NCI-H128 (cell line): ENCODE results near the gene FGF10.

Experiments
- DNase-seq: peaks from one replicate; lab custom pipeline; 2025; ENCODE audit not compliant: unreplicated experiment; lab: John Stamatoyannopoulos, UW

The FGF10 gene

GRCh38 chr5:44389090-44389822, at the start of gene FGF10:
FGF10 (minus strand) TSS chr5:44389420; CDS start chr5:44388682, 738 bp downstream.
- no peak for DNase-seq

DNA sequence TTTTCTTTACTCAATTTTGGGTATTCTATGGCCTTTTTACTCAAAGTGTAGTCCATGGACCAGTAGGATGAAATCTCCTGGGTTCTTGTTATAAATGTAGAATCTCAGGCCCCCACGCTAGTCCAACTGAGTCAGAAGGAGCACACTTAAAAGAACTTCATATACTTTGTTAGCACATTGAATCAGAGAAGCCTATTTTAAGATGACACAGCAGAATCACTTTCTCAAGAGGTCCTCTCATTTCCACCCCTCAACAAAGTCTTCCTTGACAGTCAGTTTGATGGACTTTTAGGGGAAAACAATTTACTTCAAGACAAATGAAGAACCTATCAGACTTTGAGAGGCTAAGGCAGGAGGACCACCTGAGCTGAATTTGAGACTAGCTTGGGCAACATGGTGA, 37.7 kb upstream of the FGF10 start:
- no peak for DNase-seq

DNA sequence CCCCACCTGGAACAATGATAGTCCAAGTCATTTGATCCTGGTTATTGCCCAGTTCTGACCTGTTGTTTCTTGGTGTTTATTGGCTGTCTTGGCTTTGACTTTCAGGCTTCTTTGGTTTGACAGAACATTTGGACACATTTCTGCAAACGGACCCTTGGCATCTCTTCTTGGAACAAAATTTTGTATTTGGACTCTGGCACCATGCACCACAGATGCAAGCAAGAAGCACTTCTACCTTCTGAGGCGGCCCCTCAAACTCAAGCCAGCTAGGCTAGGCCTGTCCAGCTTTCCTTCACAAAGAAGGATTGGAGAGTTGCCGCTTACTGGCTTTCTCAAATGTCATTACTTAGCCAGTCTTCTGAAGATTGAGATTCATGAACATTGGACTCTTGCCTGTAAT, 23.1 kb upstream of the FGF10 start:
- no peak for DNase-seq

DNA sequence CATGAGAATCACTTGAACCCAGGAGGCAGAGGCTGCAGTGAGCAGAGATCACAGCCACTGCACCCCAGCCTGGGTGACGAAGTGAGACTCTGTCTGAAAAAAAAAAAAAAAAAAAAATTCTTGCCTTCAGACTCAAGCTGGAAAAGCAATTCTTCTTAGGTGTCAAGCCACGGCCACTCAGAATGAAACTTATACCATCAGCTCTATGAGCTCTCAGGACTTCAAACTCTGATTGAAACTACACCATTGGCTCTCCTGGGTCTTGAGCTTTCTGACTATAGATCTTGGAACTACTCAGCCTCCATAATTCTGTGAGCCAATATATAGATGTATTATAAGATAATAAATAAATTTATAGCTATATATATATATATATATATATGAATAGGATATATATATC, 12.9 kb upstream of the FGF10 start:
- no peak for DNase-seq

GRCh38 chr5:44401611-44402010, 12.4 kb upstream of the FGF10 start:
- DNase-seq: no peak

- DNase-seq: no peak
Measured at GRCh38 chr5:44398382-44398781, 9.2 kb upstream of the FGF10 start.

- no peak for DNase-seq
Measured at GRCh38 chr5:44396312-44396711, 7.1 kb upstream of the FGF10 start.

DNA sequence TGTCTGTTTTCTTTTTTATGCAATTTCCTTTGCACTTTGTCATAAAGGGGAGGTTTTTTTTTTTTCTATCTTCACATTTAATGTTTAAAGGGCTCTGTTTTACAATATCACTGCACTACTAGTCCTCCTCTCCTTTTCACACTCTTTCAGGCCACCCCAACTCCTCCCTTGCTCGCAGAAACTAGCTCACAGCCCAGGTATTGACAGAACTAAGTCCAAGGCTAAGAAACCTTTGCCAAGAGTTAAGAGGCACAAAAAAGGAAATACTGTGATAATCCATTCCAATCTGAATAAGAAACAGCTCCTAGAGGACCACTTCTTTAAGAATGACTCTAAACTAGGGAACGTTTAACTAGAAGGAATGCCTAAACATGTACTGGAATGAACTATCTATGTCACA, 1.1 kb upstream of the FGF10 start:
- no peak for DNase-seq

DNA sequence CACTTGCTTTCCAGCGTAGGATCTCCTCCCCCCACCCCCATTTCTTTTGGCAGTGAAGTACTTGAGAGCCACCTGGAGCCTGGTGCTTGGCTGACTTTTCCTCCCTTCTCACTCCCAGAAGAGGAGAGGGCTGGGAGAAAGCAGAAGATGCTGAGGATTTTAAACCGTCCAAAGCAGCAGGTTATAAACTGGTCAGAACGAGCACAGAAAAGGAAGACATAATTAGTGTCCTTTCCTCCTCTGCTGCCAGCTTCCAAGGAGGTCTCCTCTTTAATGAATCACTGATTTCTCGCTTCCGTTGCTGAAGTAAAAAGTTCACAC, 563 bp upstream of the FGF10 start:
- DNase-seq: no peak

DNA sequence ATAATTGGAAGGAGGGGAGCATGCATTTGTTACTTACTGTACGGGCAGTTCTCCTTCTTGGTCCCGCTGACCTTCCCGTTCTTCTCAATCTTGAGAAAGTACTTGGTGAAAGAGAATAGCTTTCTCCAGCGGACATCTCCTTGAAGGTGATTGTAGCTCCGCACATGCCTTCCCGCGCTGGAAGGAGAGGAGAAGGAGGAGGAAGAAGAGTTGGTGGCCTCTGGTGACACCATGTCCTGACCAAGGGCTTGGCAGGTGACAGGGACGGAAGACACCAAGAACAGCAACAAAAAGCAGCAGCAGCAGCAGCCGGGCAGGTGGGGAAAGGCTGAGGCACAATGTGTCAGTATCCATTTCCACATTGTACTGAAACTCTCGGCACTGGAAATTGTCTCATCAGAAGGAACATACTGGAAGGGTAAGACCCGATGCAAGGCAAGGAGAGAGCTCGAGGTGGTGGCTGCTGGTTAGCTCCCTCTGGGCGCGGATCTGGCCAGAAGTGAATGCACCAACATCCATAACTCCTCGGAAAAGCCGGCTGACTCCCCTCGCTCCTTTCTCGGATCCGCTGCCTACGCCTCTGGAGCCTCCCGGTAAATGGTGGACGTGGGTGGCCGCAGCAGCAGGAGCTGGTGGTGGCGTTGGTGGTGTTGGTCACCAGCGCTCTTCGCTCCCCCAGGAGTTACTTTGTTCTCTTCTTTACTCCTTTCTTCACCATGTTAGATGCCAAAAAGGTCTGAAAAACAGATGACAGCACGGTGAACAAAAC, 715 bp downstream of the FGF10 start:
- no peak for DNase-seq

- DNase-seq: no peak
Measured at GRCh38 chr5:44387921-44388320, 1.3 kb downstream of the FGF10 start.

DNA sequence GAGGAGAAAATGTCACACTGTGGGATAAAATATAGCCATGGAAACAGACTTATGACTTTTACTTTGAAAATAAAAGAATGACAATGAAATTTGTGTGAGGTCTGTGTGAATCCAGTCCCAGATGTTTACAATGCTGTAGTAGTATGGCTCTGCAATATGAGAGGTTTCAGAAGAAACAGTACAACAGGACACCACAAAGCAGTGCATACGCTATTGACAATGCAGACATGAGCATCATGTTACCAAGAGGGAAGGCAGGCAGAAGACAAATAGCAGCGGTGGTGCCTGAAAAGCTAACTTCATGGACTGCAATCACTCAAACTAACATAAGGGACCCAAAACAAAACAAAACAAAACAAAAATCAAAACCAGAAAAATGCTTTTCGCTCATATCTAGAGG, 1.8 kb downstream of the FGF10 start:
- DNase-seq: no peak

- DNase-seq: no peak
Measured at GRCh38 chr5:44385291-44385900, 3.8 kb downstream of the FGF10 start.

GRCh38 chr5:44384816-44385215, 4.4 kb downstream of the FGF10 start:
- DNase-seq: no peak

DNA sequence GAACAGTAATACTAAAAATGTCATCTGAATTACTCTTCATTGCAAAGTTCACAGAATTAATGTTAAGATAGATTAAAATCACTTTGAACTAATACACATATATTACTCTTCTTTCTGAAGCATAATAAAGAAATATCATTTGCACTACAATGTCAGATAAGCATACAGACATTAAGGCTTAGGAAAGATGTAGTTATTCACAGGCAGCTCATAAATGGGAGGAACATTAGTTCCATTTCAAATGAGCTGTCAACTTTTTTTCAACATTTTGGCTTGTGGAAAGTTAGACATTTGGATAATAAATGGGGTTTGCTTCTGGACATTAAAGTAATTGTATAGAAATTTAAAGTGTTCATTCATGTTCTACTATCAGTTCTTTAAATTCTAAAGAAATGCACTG, 6.3 kb downstream of the FGF10 start:
- no peak for DNase-seq

DNA sequence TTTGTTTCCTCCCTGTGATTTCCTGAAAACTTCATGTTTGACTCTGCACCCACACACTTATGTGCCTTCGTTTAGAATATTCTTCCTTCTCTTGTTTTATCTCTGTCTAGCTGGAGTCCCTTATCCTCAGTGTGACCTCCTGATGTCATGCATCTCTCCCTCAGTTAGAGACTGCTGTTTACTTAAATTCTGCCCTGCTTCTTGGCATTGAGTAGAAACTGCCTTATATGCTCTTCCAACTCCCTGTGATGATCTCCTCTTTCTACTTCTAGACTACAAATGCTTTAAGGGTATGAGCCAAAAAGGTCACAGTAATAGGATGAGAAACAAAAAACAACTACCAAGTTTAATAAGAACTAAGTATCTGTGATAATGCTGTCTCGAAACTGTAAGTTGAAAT, 12.2 kb downstream of the FGF10 start:
- DNase-seq: no peak

DNA sequence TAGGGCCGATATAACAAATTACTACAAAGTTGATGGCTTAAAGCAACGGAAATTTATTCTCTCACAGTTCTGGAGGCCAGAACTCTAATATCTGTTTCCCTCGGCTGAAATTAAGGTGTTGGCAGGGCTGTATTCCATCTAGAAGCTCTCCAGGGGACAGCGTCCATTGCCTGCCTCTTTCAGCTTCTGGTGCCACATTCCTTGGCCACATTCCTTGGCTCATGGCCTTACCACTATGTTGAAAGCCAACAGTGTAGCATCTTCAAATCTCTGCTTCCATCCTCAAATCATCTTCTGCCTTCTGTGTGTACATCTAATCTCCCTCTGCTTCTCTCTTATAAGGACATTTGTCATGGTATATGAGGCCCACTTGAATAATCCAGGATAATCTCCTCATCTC, 17.2 kb downstream of the FGF10 start:
- DNase-seq: no peak

- DNase-seq: no peak
Measured at GRCh38 chr5:44367203-44367602, 22.0 kb downstream of the FGF10 start.

GRCh38 chr5:44365345-44365744, 23.9 kb downstream of the FGF10 start:
- DNase-seq: no peak

GRCh38 chr5:44364097-44364496, 25.1 kb downstream of the FGF10 start:
- no peak for DNase-seq

DNA sequence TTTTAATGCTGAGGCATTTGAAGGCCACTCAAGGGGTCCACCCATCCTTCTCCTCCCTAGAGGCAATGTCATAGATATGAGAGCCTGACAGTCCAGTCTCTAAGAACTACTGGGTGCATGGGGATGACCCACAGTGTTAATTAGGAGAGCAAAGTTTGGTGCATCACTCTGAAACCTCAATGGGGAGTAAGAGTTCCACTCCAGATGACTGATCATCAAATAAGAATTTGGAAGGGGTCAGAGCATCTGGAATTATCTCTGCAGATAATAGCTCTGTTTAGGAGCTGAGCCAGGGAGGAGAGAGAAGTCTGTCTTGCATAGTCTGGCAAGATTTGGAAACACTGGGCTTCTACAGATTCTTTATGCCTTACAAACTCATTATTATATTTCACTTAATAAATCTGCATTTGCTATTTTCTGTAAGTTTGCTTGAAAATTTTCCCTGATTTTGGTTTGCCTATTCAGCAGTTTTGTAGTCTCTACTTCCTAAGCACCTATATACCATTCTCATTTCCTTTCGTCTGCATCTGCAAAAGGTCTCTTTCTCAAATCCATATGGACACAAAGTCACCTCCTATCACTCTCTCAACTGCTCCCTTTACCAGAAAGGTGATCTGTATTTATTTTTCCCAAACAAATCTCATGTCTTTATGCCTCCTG, 27.7 kb downstream of the FGF10 start:
- DNase-seq: no peak

DNA sequence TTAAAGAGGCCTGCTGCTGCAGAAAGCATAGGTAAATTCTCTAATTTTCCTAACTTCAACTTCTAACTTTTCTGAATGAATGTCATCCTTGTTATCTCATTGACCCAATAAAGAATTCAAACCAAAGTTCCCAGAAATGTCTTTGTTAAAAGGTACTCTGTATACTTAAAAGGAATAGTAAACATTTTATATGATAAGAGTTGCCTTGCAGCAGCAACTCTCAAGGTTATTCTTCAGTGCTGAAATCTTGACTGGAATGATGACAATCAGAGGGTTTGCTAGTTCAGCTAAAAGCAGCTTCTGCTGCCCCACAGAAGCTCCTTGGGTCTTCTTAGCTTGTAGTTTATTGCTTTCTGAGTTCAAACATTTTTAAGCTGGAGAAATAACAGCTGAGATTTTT, 28.3 kb downstream of the FGF10 start:
- DNase-seq: no peak
